Fibroblast of mammary gland (primary cell): ENCODE data around the gene SLC9A5.
A peak's percentile ranks its signal among the peaks of the same experiment; 100 is the strongest.

ENCODE experiments used
- DNase-seq: peaks from one replicate; pipeline ENCODE4 v3.0.0-alpha.2; 2010; ENCODE audit warnings: low read depth
- H3K4me3 ChIP-seq: 2 replicates; pipeline ENCODE4 v1.5.1; 2011; ENCODE audit warnings: low read depth, mild to moderate bottlenecking, low read length, moderate library complexity; ENCODE audit not compliant: control insufficient read depth
- CTCF ChIP-seq: conservative IDR thresholded peaks from 2 replicates; pipeline ENCODE4 v1.5.1; 2011; ENCODE audit warnings: low read depth, low read length, inconsistent platforms; ENCODE audit not compliant: control insufficient read depth, insufficient read depth

SLC9A5 gene

DNA sequence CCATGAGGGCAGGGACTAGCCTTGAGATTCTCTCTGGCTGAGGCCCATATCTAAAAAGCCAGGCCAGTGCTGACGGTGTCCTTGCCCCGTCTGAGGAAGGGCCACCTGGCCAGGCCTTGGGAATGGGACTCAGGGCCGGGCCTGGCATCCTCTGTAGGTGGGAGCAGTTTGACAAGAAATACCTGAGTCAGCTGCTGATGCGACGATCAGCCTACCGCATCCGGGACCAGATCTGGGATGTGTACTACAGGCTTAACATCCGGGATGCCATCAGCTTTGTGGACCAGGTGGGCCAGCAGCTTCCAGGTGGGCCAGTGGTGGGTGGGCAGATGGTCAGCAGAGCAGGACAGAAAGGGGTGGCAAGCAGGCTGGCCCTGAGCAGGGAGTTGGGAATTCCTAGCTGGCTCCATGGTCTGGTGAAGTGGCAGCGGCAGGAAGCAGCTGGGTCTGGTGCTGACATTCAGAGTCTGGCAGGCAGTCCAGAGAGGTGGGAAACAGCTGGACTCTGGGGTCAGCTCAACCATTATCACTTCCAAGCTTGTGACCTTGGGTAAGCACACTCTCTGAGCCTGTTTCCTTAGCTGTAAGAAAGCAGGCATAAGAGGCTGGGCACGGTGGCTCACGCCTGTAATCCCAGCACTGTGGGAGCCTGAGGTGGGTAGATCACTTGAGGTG, 9.5 kb downstream of the SLC9A5 start:
- H3K4me3 ChIP-seq: no peak overlapping the region
- no peak for DNase-seq
- no peak for TF ChIP-seq CTCF

- DNase-seq: no peak
- TF ChIP-seq CTCF: no peak
- H3K4me3 ChIP-seq: no peak overlapping the region
Observed at GRCh38 chr16:67259705-67260104, 10.9 kb downstream of the SLC9A5 start.

DNA sequence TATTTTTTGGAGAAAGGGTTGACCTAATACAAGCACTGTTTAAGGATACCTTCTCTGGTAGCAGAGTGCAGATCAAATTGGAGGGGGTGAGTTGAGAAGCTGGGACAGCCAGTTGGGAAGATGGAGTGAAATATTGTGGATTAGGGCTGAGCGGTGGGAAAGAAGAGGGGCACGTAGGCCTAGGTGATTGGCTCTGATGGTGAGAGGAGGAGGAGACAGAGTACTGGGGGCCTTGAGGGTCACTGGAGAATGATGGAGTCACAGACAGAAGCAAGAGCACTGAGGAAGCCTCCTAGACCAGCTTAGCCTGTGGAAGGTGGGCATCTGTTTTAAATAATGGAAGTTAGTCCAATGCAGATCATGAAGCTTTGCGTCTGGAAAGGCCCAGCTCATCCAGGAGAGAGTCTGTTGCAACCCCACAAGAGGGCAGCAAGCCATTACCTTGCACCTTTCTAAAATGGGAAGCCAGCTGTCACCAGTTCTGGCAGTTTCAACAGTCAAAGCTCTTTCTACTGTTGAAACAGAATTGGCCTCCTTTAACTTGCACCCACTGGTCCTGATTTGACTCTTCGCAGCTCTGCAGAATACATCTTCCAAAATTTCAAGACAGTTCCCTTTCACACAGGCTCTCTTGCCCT, 11.8 kb downstream of the SLC9A5 start:
- TF ChIP-seq CTCF: peak; percentile 74
- DNase-seq: peak; percentile 69
- no peak overlapping the region for H3K4me3 ChIP-seq

DNA sequence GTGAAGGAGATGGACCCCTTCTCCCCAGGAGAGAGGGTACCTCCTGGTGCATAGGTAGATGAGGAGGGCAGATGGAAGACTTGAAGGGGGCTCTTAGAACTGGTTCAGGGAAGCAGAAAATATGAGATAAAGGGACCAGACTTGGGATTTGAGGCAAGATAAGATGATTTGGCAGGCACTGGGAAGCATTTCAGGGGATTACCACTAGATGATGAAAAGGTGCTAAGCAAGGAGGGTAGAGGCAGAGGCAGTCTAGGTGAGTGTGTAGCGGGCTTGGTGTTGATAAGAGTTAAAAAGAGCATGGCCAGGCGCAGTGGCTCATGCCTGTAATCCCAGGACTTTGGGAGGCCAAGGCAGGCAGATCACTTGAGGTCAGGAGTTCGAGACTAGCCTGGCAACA, 14.4 kb downstream of the SLC9A5 start:
- TF ChIP-seq CTCF: no peak
- no peak for DNase-seq
- H3K4me3 ChIP-seq: no peak overlapping the region

DNA sequence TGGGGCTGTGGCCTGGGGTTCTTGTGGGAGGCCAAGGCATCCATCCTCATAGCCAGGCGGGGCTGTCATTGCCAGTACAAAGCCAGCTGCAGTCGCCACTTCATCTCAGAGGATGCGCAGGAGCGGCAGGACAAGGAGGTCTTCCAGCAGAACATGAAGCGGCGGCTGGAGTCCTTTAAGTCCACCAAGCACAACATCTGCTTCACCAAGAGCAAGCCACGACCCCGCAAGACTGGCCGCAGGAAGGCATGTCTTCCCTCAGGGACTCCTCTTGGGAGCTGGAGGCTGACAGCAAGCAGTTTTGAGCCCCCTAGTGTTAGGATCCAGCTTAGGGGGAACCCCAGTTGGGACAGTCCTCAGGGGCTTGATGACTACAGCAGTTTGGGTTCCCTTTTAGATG, 15.5 kb downstream of the SLC9A5 start:
- TF ChIP-seq CTCF: no peak
- no peak for DNase-seq
- no peak overlapping the region for H3K4me3 ChIP-seq

- TF ChIP-seq CTCF: no peak
- no peak overlapping the region for H3K4me3 ChIP-seq
- DNase-seq: no peak
Observed at GRCh38 chr16:67264866-67265265, 16.1 kb downstream of the SLC9A5 start.
